B cell (primary cell): ENCODE results near the gene TNRC6C. TPM values are rescaled to one million over a fixed set of nuclear protein-coding genes. Genes with fewer than 3 reads are reported as not detected.

Experiments
- ATAC-seq: fragments of 200-7000 bp; cut with Tn5 transposase; one replicate; pipeline ENCODE4 v1.10.0; 2021; ENCODE audit warnings: low read depth, mild to moderate bottlenecking, moderate number of reproducible peaks, moderate library complexity
- CTCF ChIA-PET: fragments of 350-600 bp; sonication (Branson Sonifier 250); formaldehyde crosslinking; loops from one replicate; lab custom pipeline; 2021; ENCODE audit warnings: antibody characterized with exemption, inconsistent platforms; lab: Charles Lee
- POLR2A ChIA-PET: fragments of 350-600 bp; sonication (Branson Sonifier 250); formaldehyde crosslinking; loops from one replicate; lab custom pipeline; 2021; ENCODE audit warnings: antibody characterized with exemption; lab: Charles Lee
- DNase-seq: peaks from one replicate; pipeline ENCODE4 v3.0.0; 2013
- H2AFZ ChIP-seq: 2 replicates; pipeline ENCODE4 v1.6.1; 2012; ENCODE audit warnings: mild to moderate bottlenecking, low read depth, low read length; ENCODE audit not compliant: insufficient read depth, poor library complexity, severe bottlenecking
- H3K27ac ChIP-seq, 2 donors: 1 replicate in 1 of 2; 2 replicates in 1 of 2; pipeline ENCODE4 v1.5.1; 2012 to 2013; ENCODE audit warnings: low read length in 2 of 2, mild to moderate bottlenecking in 2 of 2, moderate library complexity in 1 of 2
- H3K27me3 ChIP-seq, 4 experiments: fragments of 200-600 bp in 1 of 4; sonication (generic) in 1 of 4; replicated peaks in 1 of 4; 1 replicate in 2 of 4; 2 replicates in 2 of 4; pipeline versions ENCODE4 v1.6.1 to v1.7.0; 2013 to 2016; ENCODE audit warnings: low read length in 3 of 4, mild to moderate bottlenecking in 2 of 4, mixed read lengths in 1 of 4, moderate library complexity in 1 of 4; ENCODE audit not compliant: insufficient read depth in 4 of 4, control insufficient read depth in 3 of 4; ENCODE audit errors: control extremely low read depth in 1 of 4
- H3K36me3 ChIP-seq, 2 experiments: replicated peaks in 1 of 2; 1 replicate in 1 of 2; 2 replicates in 1 of 2; pipeline versions ENCODE4 v1.6.1 to v1.7.1; 2013; ENCODE audit warnings: low read length in 1 of 2; ENCODE audit not compliant: insufficient read depth in 2 of 2, control insufficient read depth in 1 of 2; ENCODE audit errors: control extremely low read depth in 1 of 2, extremely low read depth in 1 of 2
- H3K4me1 ChIP-seq, 2 donors: fragments of 200-600 bp in 1 of 2; sonication (generic) in 1 of 2; 1 replicate in 1 of 2; 2 replicates in 1 of 2; pipeline versions ENCODE4 v1.5.1 to v1.6.1; 2013 to 2017; ENCODE audit warnings: low read length in 2 of 2; ENCODE audit not compliant: control insufficient read depth in 2 of 2, insufficient read depth in 2 of 2
- H3K4me2 ChIP-seq: replicated peaks from 2 replicates; pipeline ENCODE3; 2012; ENCODE audit warnings: mild to moderate bottlenecking, low read depth, low read length; ENCODE audit not compliant: poor library complexity, severe bottlenecking
- H3K4me3 ChIP-seq, 5 experiments: fragments of 200-600 bp in 1 of 5; sonication (generic) in 1 of 5; 1 replicate in 3 of 5; 2 replicates in 2 of 5; pipeline versions ENCODE4 v1.5.1 to v1.7.0; 2011 to 2016; ENCODE audit warnings: low read length in 4 of 5, mild to moderate bottlenecking in 4 of 5, low read depth in 2 of 5, control low read depth in 1 of 5, moderate library complexity in 1 of 5; ENCODE audit not compliant: insufficient read depth in 1 of 5; ENCODE audit errors: control extremely low read depth in 1 of 5, extremely low read depth in 1 of 5
- H3K79me2 ChIP-seq: fragments of 200-600 bp; sonication (generic); one replicate; pipeline ENCODE4 v1.6.0; 2016; ENCODE audit warnings: low read length; ENCODE audit not compliant: control insufficient read depth, insufficient read depth
- H3K9ac ChIP-seq: fragments of 200-600 bp; sonication (generic); 2 replicates; pipeline ENCODE4 v1.6.1; 2017; ENCODE audit warnings: mild to moderate bottlenecking, low read length, moderate library complexity
- H3K9me3 ChIP-seq, 3 donors: one replicate each; pipeline versions ENCODE4 v1.6.1 to v1.7.1; 2013; ENCODE audit warnings: low read length in 2 of 3; ENCODE audit not compliant: control insufficient read depth in 2 of 3, insufficient read depth in 1 of 3; ENCODE audit errors: control extremely low read depth in 1 of 3
- H4K20me1 ChIP-seq: 2 replicates; pipeline ENCODE4 v1.6.0; 2012; ENCODE audit warnings: mild to moderate bottlenecking, low read length; ENCODE audit not compliant: insufficient read depth, control insufficient read depth, poor library complexity, severe bottlenecking
- H3K27ac Mint-ChIP-seq: one replicate; pipeline ENCODE4 v1.8.0; 2021; ENCODE audit warnings: mixed read lengths
- H3K27me3 Mint-ChIP-seq: one replicate; pipeline ENCODE4 v1.8.0; 2021; ENCODE audit warnings: mixed read lengths
- H3K4me1 Mint-ChIP-seq: one replicate; pipeline ENCODE4 v1.8.0; 2021; ENCODE audit warnings: mixed read lengths
- H3K4me3 Mint-ChIP-seq: one replicate; pipeline ENCODE4 v1.8.0; 2021; ENCODE audit warnings: mixed read lengths
- H3K9me3 Mint-ChIP-seq: one replicate; pipeline ENCODE4 v1.8.0; 2022; ENCODE audit warnings: mixed read lengths; ENCODE audit not compliant: insufficient read depth
- CTCF ChIP-seq: fragments of 200-600 bp; IDR thresholded peaks from one replicate; pipeline ENCODE4 v1.8.0; 2022; ENCODE audit warnings: antibody characterized with exemption, mild to moderate bottlenecking
- EZH2 ChIP-seq: IDR thresholded peaks from 2 replicates; pipeline ENCODE4 v1.6.1; 2012; ENCODE audit warnings: borderline replicate concordance, low read depth, mild to moderate bottlenecking, moderate library complexity, low read length; ENCODE audit not compliant: insufficient read depth, poor library complexity, severe bottlenecking
- WGBS: methylation state at CpG from one replicate; pipeline ENCODE4 v1.1.5; 2013; ENCODE audit warnings: missing lambda C conversion rate; ENCODE audit not compliant: insufficient coverage; 5-methylcytosine and 5-hydroxymethylcytosine counted together
- intact Hi-C: fragments of 100-400 bp; cut with micrococcal nuclease; formaldehyde crosslinking; loops from one replicate; pipeline ENCODE4 v1.10.0; 2022
- polyA plus RNA-seq: library from polyadenylated mRNA; depleted of rRNA; stranded (reverse); fragments of >200 nt; gene quantifications from 2 replicates; pipeline ENCODE4 v1.2.3, GENCODE V29; 2012
- total RNA-seq, 2 donors: library from RNA; stranded (reverse); fragments of 120-200 nt in 1 of 2; gene quantifications; 1 replicate in 1 of 2; 2 replicates in 1 of 2; pipeline versions ENCODE4 v1.2.3 to v1.2.4, GENCODE V29; 2013 to 2022

TNRC6C gene
- total and polyA plus RNA-seq, 2 donors (not counting 1 experiment from before 2014, with no cell fraction given) = 3.9 to 63.8 TPM

GRCh38 chr17:78124081-78124835 lies 165.8 kb downstream of the TNRC6C start:
- H2AFZ ChIP-seq = no peak overlapping the region
- DNase-seq = peak; percentile 89
- H3K9ac ChIP-seq = no peak overlapping the region
- peak; percentile 57 for ATAC-seq
- Mint-ChIP-seq H3K4me3 (peak overlapping the region; percentile 68), H3K9me3 (no peaks in the 10 kb centered on the region), H3K27me3 (no peaks in the 10 kb centered on the region), H3K4me1 (peaks cover 76% of the 10 kb centered on the region), H3K27ac (peak overlapping the region; percentile 87)
- no peaks in the 10 kb centered on the region for H3K27me3 ChIP-seq
- intact Hi-C loops = loop anchor here (1.0 kb wide), 2 partner anchors 8 to 52 kb away; no protein-coding TSS in a partner anchor
- peaks cover 8 to 76% of the 10 kb centered on the region in 2 experiments for H3K36me3 ChIP-seq
- peak overlapping the region in 3 of 5 experiments; percentile 15 to 39 (median 21) for H3K4me3 ChIP-seq
- H3K4me1 ChIP-seq = peaks cover 73 to 79% of the 10 kb centered on the region in 2 donors
- peak overlapping the region; percentile 62 to 77 for H3K27ac ChIP-seq
- no peaks in the 10 kb centered on the region for H3K9me3 ChIP-seq
- POLR2A ChIA-PET = interaction anchor here (0.9 to 22.6 kb wide), 5 partner anchors 9 to 51 kb away, joined by 4 to 432 read pairs (median 10); partner anchors contain the start of gene SYNGR2
- CTCF ChIA-PET = interaction anchor here (0.8 to 13.9 kb wide), 6 partner anchors 11 to 298 kb away, joined by 3 to 169 read pairs (median 4); partner anchors contain the start of gene SYNGR2
- peaks cover 80% of the 10 kb centered on the region for H3K79me2 ChIP-seq
- peaks cover 87% of the 10 kb centered on the region for H4K20me1 ChIP-seq
- WGBS = 2% methylated on average over 23 of the region's 30 CpGs
- H3K4me2 ChIP-seq = peak overlapping the region; percentile 100
- TF ChIP-seq CTCF (no peak), EZH2 (no peak)

- peaks cover 87% of the 10 kb centered on the region for H4K20me1 ChIP-seq
- H3K27me3 ChIP-seq = no peaks in the 10 kb centered on the region
- H3K4me2 ChIP-seq = peak overlapping the region; percentile 100
- Mint-ChIP-seq H3K27me3 (no peaks in the 10 kb centered on the region), H3K27ac (peak overlapping the region; percentile 87), H3K4me3 (peak overlapping the region; percentile 68), H3K4me1 (peaks cover 79% of the 10 kb centered on the region), H3K9me3 (no peaks in the 10 kb centered on the region)
- peaks cover 8 to 71% of the 10 kb centered on the region in 2 experiments for H3K36me3 ChIP-seq
- no peak overlapping the region for H3K9ac ChIP-seq
- no peak for ATAC-seq
- peak overlapping the region in 4 of 5 experiments; percentile 12 to 39 (median 18) for H3K4me3 ChIP-seq
- H3K79me2 ChIP-seq = peaks cover 84% of the 10 kb centered on the region
- no peak overlapping the region for H2AFZ ChIP-seq
- intact Hi-C loops = loop anchor here (1.0 kb wide), 2 partner anchors 8 to 52 kb away; no protein-coding TSS in a partner anchor
- H3K9me3 ChIP-seq = no peaks in the 10 kb centered on the region
- peaks cover 78 to 84% of the 10 kb centered on the region in 2 donors for H3K4me1 ChIP-seq
- no peak for DNase-seq
- peak overlapping the region; percentile 62 to 77 for H3K27ac ChIP-seq
- POLR2A ChIA-PET = interaction anchor here (0.9 to 22.6 kb wide), 5 partner anchors 9 to 50 kb away, joined by 4 to 432 read pairs (median 10); partner anchors contain the start of gene SYNGR2
- CTCF ChIA-PET = interaction anchor here (0.8 to 13.9 kb wide), 9 partner anchors 11 to 297 kb away, joined by 3 to 169 read pairs (median 4); partner anchors contain the start of genes AFMID, SYNGR2 and TK1
- no peak for TF ChIP-seq EZH2
- no peak for TF ChIP-seq CTCF
- 14% methylated on average over 11 of the region's 12 CpGs for WGBS
Observed at GRCh38 chr17:78124836-78125137, 166.3 kb downstream of the TNRC6C start.
